Right ventricle myocardium inferior (tissue), 1 donor: ENCODE data around the gene SDE2. TPM values are rescaled to one million over a fixed set of nuclear protein-coding genes. Genes with fewer than 3 reads are reported as not detected.
"Not testable (repeated sequence)": the region's sequence is repeated elsewhere in the genome, so short reads cannot be mapped to it uniquely, and the experiment has no call there.

Experiments used
- ATAC-seq: fragments of 200-7000 bp; cut with Tn5 transposase; one replicate; pipeline ENCODE4 v1.9.1; 2020; ENCODE audit warnings: mild to moderate bottlenecking, moderate library complexity
- DNase-seq: peaks from one replicate; pipeline ENCODE4 v3.0.0; 2021; ENCODE audit errors: missing footprints
- intact Hi-C: fragments of 100-400 bp; cut with DNase I; formaldehyde crosslinking; loops from one replicate; pipeline ENCODE4 v1.11.0; 2022
- total RNA-seq: library from RNA; stranded (reverse); fragmentation: NEBNext Ultra II Directional; extraction: Animal tissue kit (Norgen Biotek cat#: 25700); gene quantifications from one replicate; pipeline ENCODE4 v1.2.1, GENCODE V29; 2021
- donor health status: DM: no; HTN: yes; CAD: no; lungs with severe emphysema.

Gene SDE2
- total RNA-seq, 1 donor from 2014 or later: 11.7 TPM

- DNase-seq (no peak), ATAC-seq (no peak)
- intact Hi-C loops: no loop called here
These were observed 17.9 kb upstream of the SDE2 start for GRCh38 chr1:226017070-226017469.

GRCh38 chr1:226009650-226010044 is 10.5 kb upstream of the SDE2 start:
- intact Hi-C loops: no loop called here
- no peak for ATAC-seq
- DNase-seq: no peak

- intact Hi-C loops, DNase-seq, ATAC-seq: not testable (repeated sequence)
These were observed 8.2 kb upstream of the SDE2 start for GRCh38 chr1:226007126-226007892.

- intact Hi-C loops: no loop called here
- DNase-seq: no peak
- ATAC-seq: no peak
These were observed 7.5 kb upstream of the SDE2 start for GRCh38 chr1:226006686-226007085.

GRCh38 chr1:226004396-226004795 is 5.3 kb upstream of the SDE2 start:
- intact Hi-C loops: no loop called here
- no peak for DNase-seq
- ATAC-seq: no peak

GRCh38 chr1:226003502-226004170 is 4.5 kb upstream of the SDE2 start:
- intact Hi-C loops: no loop called here
- ATAC-seq (no peak), DNase-seq (no peak)

- DNase-seq: peak; percentile 84
- intact Hi-C loops: no loop called here
- no peak for ATAC-seq
These were observed 3.7 kb upstream of the SDE2 start for GRCh38 chr1:226002667-226003501.

GRCh38 chr1:226001963-226002666 is 3.0 kb upstream of the SDE2 start:
- ATAC-seq: peak; percentile 16
- peak; percentile 88 for DNase-seq
- intact Hi-C loops: no loop called here

GRCh38 chr1:226001088-226001487 is 1.9 kb upstream of the SDE2 start:
- intact Hi-C loops: no loop called here
- ATAC-seq (no peak), DNase-seq (no peak)

- DNase-seq, ATAC-seq, intact Hi-C loops: not testable (repeated sequence)
These were observed 1.4 kb upstream of the SDE2 start for GRCh38 chr1:226000493-226001081.

GRCh38 chr1:225999912-226000337 is 782 bp upstream of the SDE2 start:
- DNase-seq: no peak
- intact Hi-C loops: loop anchor here (1.0 to 2.0 kb wide), 2 partner anchors 62 to 111 kb away; partner anchors contain the start of gene H3-3A
- ATAC-seq: peak; percentile 14

GRCh38 chr1:225998560-225999226 is 450 bp downstream of the SDE2 start:
- ATAC-seq (no peak), DNase-seq (no peak)
- intact Hi-C loops: loop anchor here (1.0 to 2.0 kb wide), 2 partner anchors 64 to 112 kb away; partner anchors contain the start of gene H3-3A

- intact Hi-C loops: no loop called here
- ATAC-seq: no peak
- no peak for DNase-seq
These were observed 2.1 kb downstream of the SDE2 start for GRCh38 chr1:225996946-225997545.

- no peak for DNase-seq
- ATAC-seq: no peak
- intact Hi-C loops: no loop called here
These were observed 3.0 kb downstream of the SDE2 start for GRCh38 chr1:225995919-225996864.

GRCh38 chr1:225990705-225991464 is 8.3 kb downstream of the SDE2 start:
- DNase-seq (no peak), ATAC-seq (no peak)
- intact Hi-C loops: no loop called here
